ENCODE results near the gene PDK3.

DNA sequence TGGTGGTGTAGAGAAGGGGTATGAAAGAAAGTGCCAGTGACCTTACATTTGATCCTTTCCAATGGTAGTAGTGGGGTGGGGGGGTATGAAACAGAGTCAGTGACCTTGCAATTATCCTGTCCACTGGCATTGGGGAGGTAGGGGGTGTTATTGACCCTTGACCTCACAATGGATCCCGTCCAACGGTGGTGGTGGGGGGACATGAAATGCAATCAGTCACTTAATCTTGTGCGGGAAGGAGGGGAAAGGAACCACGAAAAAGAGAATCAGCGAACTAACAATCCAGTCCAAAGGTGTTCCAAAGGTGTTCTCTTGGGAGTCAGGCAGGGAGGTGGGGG, 619 bp upstream of the PDK3 start:
- TF ChIP-seq, protein P1, sequence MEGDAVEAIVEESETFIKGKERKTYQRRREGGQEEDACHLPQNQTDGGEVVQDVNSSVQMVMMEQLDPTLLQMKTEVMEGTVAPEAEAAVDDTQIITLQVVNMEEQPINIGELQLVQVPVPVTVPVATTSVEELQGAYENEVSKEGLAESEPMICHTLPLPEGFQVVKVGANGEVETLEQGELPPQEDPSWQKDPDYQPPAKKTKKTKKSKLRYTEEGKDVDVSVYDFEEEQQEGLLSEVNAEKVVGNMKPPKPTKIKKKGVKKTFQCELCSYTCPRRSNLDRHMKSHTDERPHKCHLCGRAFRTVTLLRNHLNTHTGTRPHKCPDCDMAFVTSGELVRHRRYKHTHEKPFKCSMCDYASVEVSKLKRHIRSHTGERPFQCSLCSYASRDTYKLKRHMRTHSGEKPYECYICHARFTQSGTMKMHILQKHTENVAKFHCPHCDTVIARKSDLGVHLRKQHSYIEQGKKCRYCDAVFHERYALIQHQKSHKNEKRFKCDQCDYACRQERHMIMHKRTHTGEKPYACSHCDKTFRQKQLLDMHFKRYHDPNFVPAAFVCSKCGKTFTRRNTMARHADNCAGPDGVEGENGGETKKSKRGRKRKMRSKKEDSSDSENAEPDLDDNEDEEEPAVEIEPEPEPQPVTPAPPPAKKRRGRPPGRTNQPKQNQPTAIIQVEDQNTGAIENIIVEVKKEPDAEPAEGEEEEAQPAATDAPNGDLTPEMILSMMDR (IDR thresholded peaks at IDR 0.05), result no peak
- TF ChIP-seq POLR2A (IDR thresholded peaks at IDR 0.05), result no peak
